ENCODE data around the gene MEX3B.

DNA sequence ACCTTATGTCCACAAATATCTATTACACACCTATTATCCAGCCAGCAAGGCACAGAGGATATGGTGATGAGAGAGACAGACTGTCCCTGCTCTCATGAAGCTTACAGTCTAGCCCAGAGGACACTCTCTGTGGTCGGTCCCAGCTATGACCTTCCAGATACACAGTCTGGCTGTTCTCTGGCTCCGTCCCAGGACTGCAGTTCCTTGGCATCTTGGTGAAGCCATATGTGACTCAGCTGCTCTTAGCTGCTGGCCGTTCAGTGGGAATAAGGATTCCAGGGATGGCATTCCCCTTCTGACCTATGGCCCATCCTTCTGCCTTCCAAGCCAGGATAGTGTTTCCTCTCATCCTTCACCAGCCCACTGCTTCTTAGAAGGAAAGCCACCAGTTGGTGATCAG, 30.8 kb downstream of the MEX3B start:
- TF ChIP-seq CTCF (IDR thresholded peaks at IDR 0.05) (no peak), POLR2A (IDR thresholded peaks at IDR 0.05) (no peak), POLR2AphosphoS5 (IDR thresholded peaks at IDR 0.05) (no peak)

Measured in breast epithelium (tissue), 3 donors.